ENCODE results near the gene ADRM1.

Gene ADRM1

DNA sequence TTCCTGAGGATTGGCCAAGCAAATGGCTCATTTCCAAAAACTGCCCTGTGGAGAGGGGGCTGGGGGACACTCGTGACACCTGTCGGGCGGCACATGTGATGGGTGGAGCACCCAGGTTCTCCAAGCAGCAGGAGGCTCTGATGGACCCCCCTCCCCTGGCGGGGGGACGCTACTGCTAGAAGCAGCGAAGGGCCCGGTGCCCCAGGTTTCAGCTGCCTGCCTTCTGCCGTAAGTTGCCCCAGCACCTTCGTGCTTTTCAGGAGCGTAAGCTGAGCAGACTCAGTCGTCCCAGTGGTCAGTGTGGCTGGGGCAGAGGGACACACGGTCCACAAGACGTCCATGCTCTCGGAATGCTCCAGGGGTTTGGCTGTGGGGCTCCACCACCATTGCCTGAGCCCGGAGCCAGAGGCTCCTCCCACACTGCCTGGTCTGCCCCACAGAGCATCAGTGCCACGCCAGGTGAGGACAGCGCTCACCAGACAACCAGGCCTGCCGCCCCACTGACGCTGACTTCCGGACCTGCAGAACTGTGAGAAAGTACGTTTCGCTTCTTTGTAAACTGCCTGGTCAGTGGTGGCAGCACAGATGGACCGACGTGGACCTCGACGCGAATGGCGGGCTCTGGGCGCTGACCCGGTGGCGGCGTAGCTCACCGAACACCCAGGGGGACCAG lies 4.1 kb upstream of the ADRM1 start:
- DNase-seq (ENCODE audit: low read depth) = no peak

DNA sequence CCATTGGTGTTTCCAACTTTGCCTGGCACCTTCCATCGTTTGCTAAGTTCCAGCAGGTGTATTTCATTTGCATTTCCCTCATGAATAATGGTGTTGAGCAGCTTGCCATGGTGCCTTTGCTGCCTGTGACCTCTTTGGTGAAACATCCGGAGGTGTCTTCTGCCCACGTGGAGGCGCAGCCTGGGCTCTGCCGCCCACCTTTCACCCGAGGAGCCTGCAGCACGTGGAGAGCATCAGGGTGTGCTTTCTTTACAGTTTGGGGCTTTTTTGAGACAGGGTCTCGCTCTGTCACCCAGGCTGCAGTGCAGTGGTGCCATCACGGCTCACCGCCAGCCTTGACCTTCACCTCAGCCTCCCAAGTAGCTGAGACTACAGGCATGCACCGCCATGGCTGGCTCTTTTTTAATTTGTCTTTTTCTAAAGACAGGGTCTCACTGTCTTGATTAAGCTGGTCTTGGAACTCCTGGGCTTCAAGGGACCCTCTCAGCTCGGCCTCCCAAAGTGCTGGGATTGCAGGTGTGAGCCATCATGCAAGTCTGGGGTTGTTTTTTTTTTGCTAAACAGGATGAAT lies 3.0 kb upstream of the ADRM1 start:
- no peak for DNase-seq (ENCODE audit: low read depth)

DNA sequence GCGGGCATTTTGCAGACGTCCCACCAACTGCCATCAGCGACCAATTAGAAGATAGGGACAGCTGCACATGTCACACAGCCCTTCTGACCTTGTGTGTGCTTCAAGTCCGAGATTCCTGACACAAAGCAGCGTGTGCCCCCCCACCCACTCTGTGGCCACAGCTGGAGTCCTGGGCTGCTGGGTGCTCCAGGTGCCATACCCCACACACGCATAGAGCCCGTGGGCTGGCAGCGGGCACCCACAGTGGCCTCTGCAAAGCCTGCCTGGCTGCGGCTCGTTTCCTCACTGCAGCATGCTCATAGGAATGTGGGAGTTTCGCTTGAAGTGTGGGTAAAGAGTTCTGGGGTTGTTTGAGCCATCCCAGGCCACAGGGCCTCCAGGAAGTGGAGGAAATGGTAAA lies 2.5 kb upstream of the ADRM1 start:
- peak; percentile 17 for DNase-seq (ENCODE audit: low read depth)

DNA sequence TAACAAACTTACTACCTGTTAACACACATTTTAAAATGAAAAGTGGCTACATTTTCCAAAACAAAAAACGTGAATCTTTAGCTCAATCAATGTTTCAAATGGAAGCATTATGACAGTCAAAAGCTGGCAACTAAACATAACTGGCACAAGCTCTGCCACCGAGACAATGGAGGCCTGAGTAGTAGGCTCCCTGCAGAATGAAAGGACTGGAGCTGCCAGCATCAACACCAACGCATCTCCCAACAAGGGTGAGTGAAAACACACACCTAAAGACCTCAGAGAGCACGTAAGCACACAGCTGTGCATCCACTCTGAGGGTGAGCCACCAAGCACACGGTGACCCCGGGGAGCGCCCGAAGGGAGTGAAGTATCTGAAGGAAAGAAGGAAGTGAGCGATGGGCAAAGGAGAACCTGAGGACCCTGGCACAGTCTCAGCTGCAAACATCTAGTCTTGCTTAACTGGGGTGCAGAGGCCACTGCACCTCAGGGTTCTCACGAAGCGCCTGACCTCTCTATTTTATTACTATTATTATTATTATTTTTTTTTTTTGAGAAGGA lies 1.6 kb upstream of the ADRM1 start:
- no peak for DNase-seq (ENCODE audit: low read depth)

DNA sequence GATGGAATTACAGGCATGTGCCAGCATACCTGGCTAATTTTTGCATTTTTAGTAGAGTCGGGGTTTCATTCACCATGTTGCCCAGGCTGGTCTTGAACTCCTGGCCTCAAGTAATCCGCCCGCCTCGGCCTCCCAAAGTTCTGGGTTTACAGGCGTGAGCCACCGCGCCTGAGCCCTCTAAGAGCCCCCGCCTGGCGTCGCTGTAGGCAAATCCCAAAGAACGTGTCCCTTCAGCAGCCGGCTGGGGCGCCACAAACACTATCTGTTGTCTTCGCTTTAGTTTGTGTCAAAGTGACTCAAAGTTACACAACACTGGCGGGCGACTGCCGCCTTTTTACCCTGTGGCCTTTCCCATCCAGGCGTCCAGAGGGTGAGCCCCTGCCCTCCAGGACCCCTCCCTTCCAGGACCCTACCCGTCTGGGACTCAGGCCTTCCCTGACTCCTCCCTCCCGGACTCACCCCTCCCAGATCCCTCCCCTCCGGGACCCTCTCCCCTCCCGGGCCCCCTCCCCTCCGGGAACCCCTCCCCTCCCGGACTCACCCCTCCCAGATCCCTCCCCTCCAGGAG lies 940 bp upstream of the ADRM1 start:
- DNase-seq (ENCODE audit: low read depth) = peak; percentile 84

DNA sequence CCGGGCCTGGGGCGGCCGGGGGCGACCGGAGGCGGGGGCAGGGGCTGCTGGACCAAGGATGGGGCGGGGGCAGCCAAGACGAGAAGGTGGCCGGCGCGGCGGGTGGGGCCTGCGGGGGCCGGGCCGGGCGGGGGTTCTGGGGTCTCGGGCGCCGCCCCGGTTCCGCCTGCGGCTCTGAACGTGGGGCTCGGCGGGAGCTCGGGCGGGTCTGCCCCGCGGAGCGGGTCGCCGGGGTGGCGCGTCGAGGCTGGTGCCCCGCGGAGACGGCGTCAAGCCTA lies 204 bp downstream of the ADRM1 start:
- no peak for DNase-seq (ENCODE audit: low read depth)

DNA sequence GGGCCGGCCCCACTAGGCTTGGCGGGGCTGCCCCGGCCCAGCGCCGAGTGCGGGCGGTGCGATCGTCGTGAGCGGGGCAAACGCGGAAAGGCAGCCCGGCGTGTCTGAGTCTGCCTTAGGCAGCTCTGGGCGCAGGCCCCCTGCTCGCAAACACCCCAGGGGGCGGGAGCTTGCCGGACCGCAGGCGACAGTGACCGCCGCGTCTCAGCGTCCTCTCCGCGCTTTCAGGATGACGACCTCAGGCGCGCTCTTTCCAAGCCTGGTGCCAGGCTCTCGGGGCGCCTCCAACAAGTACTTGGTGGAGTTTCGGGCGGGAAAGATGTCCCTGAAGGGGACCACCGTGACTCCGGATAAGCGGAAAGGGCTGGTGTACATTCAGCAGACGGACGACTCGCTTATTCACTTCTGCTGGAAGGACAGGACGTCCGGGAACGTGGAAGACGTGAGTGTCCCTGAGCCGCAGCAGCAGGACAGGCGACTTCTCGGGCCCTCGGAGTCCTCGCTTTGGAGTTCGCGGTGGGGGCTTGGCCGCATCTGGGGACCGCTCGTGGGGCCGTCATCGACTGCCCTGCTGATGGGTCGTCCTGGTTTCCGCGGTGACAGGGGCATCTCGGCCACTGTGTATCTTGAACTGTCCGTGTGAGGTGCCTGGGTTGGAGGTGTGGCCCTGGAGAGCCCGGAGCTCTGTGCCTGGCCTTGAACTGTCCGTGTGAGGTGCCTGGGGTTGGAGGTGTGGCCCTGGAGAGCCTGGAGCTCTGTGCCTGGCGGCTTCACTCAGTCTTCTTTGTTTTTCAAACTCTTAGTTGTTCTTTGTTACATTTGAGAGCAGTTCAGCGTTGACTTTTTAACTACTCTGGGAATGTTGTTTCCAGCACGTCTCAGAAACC lies 786 bp downstream of the ADRM1 start:
- DNase-seq (ENCODE audit: low read depth) = peak; percentile 7

DNA sequence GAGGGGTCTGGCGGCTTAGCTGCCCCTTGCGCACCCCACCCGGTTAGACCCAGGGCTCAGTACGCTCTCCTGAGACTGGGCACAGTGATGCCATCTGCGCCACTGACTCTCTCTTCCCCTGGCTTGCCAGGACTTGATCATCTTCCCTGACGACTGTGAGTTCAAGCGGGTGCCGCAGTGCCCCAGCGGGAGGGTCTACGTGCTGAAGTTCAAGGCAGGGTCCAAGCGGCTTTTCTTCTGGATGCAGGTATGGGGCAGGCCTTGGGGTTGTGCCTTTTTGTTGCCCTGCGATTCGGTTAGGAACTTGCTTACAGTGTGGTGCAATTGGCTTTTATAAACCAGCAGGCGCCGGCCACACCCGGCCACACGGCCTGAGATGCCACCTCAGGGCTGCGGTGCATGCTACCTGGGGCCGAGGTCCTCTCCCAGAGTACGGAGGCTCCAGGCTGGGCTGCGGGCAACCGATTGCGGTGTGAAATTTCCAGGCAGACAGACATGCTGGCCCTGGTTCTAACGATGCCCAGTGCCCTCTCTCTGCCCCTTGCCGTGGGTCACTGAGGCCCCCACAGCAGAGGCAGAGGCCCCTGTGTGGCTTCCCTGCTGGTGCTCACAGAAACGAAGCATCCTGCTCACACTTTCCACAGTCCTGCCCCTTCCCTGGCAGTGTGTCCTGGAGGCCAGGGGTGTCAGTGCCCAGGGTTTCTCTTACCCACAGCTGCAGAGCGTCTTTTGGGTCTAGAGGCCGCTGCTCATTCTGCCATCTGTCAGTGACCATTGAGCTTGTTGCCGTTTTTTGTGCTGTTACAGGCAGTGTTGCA lies 1.7 kb downstream of the ADRM1 start:
- no peak for DNase-seq (ENCODE audit: low read depth)

DNA sequence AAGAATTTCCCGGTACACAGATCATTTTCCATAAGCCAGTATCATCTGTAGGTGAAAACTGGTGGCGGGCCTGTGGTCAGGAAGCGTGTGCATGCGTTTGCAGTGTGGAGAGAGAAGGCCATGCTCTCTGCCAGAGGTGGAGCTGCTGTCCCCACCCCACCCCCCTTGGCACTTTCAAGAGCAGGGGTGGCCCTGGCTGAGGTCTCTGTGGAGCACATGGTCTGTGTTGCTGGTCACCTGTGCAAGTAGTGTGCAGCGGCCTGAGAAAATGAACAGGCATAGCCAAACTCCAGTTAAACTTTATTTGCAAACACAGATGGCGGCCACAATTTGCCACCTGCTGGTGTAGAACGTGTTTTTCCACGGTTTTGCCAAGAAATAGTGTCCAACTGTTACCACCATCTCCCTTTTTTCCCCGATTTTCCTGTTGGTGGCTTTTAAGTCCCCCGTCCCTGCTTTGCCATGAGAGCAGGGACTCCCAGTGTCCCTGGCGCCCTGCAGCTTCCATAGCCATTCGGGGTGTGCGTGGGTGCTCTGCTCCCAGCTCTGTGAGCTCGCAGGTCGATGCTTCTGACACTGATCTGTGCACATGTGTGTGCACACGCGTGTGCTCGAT lies 2.5 kb downstream of the ADRM1 start:
- no peak for DNase-seq (ENCODE audit: low read depth)

DNA sequence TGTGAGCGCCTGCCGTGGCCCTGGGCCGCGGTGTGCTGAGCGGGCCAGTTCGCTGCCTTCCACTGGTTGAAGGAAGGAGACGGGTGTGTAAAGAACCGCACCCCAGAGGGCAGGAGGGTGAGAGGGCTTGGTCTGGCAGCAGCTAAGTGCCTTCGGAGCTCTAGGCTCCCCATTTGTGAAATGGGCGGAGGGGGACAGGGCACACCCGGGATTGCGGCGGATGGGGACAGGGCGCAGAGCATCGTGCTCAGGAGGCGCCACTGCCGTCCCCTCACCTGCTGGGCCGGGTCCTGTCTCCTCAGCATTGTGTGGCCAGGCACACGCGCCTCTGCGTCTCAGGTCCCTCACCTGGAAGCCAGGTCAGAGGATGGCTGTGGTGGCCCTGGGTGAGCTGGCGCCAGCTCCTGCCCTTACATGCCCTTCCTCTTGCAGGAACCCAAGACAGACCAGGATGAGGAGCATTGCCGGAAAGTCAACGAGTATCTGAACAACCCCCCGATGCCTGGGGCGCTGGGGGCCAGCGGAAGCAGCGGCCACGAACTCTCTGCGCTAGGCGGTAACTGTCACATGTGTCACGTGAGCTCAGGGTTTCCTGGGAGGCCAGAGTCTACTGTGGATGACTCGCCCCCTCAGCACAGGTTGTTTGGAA lies 3.1 kb downstream of the ADRM1 start:
- DNase-seq (ENCODE audit: low read depth) = no peak

DNA sequence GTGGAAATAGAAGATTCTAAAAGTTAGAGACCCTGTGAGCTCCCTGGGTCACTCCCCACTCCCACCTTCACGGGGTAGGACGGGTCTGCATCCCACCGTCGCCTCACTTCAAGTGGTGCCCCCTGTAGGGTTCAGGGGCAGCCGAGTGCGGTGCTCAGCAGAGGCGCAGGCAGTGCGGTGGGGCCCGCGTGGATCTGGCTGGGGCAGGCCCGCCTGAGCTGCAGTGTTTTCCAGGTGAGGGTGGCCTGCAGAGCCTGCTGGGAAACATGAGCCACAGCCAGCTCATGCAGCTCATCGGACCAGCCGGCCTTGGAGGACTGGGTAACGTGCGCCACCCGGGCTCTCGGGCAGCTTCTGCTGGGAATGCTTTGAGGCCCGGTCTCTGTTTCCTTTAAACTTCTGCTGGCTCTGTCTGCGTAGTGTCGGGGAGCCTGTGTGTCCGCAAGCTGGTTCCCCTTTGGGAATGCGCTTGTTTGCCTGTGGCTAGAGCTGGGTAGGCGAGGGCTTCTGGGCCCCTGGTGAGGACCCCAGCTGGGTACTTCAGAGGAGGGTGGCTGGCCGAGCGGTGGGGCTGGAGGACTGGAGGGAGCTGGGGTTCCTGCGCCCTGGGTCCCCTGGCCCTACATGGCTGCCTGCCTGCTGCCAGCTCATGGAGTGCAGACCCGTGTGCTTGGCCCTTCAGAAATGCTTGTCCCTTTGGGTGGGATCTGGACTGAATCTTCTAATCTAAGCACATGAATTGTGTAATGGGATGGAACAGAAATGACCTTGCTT lies 3.8 kb downstream of the ADRM1 start:
- DNase-seq (ENCODE audit: low read depth) = no peak

DNA sequence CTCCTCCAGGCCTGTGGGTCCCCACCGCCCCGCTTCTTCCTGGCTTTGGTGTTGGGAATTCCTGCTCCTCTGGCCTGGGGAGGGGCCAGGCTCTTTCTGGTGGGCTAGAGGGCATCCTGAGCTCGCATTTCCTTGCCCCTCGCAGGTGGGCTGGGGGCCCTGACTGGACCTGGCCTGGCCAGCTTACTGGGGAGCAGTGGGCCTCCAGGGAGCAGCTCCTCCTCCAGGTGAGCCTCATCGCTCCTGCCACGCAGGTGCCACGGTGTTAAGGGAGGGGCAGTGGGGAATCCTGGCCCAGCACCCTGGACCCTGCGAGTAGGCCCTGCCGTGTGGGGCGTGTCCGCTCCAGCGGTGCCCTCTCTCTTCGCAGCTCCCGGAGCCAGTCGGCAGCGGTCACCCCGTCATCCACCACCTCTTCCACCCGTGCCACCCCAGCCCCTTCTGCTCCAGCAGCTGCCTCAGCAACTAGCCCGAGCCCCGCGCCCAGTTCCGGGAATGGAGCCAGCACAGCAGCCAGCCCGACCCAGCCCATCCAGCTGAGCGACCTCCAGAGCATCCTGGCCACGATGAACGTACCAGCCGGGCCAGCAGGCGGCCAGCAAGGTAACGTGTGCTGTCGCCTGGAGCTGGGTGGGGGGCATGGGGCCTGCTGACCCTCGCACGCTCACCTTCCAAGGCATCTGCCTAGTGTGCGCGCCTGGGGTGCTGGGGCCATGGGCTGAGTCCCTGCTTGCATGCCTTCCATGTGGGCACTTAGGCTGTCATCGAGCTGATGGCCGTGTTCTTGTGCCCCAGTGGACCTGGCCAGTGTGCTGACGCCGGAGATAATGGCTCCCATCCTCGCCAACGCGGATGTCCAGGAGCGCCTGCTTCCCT lies 4.7 kb downstream of the ADRM1 start:
- no peak for DNase-seq (ENCODE audit: low read depth)

DNA sequence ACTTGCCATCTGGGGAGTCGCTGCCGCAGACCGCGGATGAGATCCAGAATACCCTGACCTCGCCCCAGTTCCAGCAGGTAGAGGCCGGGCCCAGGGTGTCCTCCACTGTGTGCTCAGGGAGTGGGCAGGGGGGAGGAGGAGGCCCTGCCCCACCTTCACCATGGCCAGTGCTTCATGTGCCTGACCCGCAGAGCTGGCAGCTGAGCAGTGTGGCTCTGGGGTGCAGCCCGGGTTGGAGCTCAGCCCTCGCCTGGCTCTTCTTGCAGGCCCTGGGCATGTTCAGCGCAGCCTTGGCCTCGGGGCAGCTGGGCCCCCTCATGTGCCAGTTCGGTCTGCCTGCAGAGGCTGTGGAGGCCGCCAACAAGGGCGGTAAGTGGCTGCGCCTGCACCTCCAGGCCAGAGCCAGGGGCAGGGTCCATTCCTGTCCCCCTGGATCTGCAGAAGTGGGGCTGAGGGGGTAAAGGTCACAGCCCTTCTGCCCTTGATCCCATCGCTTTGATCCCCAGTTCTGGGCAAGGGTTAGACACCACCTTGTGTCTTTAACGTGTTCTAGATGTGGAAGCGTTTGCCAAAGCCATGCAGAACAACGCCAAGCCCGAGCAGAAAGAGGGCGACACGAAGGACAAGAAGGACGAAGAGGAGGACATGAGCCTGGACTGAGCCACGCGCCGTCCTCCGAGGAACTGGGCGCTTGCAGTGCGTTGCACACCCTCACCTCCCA lies 5.5 kb downstream of the ADRM1 start:
- no peak for DNase-seq (ENCODE audit: low read depth)

DNA sequence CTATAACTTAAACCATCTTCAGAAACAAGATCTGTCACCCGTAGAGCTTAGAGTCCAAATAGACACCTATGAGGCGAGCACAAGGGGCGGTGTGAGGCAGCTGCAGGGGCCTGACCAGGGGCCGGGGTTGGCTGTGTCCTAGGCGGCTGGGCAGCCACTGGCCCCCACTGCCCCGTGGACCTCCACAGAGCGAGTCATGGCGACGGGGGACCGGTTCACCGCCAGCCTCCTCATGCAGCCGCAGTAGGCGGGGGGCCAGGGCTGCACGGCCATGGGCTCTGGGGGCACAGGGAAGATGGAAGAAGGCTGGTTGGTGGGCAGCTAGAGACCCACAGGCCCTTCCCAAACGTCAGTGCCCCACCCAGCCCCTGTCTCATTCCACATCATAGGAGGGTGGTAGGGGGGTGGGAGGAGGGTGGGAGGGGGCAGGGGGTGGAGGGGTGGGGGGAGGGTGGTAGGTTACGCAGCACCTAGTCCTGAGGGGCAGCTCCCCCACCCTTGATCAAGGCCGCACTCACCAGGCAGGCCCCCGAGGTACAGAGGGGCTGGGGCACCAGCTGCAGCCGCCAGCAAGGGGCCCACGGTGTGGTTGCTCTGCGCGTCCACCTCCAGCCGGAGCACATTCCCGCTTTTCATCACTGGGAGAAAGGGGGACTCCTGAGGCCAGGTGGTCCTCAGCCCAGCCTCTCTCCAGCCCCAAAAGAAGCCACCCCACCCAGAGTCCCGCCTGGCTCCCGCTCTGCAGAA lies 6.6 kb downstream of the ADRM1 start:
- no peak for DNase-seq (ENCODE audit: low read depth)

DNA sequence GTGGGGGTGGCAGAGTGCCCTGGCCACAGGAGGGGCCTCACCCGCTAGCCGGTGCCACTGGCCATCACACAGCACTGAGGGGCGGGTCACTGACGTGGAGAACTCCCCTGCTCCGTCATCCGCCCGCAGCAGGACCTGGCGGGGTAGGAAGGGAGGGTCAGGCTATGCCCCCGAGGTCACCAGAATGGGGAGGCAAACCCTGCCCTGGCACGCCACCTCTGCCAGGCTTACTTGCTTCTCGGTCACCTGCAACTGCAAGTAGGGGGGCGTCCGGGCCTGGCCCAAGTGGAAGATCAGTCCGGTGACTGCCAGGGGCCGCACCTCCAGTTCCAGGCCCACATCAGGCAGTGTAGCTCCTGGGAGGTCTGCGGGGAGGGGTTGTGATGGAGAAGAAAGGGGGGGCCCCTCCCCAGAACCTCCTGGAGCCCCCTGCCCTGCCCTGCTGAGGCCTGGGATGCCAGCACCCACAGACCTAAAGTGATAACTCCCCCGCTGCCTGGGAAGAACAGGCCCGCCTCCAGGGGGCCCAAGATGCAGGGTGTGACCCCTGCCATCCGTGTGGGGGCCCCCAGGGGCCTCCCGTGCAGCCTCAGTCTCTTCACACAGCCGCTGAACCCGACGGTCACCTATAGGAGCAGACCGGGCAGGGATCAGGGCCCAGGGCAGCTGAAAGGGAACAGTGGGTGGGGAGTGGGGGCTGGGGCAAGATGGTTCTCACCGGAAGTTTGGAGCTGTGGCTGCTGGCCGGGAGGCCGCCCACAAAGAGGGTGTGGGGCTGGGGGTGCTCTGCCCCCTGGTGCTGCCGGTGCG lies 7.4 kb downstream of the ADRM1 start:
- DNase-seq (ENCODE audit: low read depth) = no peak

DNA sequence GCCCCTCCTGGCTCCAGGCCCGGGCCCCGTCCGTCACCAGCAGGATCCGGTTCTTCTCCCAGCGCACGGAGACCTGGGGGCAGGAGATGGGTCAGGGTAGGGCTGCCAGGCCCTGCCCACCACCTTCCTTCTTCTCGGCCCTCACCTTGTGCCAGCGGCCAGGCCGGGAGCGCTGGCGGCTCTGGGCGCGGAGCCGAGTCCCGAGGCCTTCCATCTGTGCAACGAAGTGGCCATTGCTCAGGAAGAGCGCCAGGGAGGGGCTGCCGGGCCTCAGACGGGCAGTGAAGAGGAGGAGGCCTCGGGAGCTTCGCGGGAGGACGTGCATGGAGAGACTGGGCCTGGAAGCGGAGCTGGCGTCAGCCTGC lies 7.9 kb downstream of the ADRM1 start:
- no peak for DNase-seq (ENCODE audit: low read depth)

DNA sequence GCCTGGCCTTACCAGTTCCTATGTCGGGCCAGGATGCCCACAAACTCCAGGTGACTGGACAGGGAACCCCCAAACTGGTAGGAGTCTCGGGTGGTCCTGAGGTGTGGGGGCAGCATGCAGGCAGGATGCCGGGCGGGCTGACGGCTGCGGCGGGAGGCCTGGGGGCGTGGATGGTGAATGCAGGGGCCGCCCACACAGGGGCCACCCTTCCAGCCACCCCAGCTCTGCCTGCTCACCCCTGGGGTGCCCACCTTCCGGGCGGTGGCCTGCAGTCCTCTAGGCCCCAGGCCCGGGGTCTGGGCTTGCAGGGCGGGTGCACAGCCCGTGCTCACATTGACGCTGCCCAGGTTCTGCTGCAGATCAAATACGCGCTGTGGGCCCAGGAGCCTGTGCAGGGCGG lies 8.4 kb downstream of the ADRM1 start:
- no peak for DNase-seq (ENCODE audit: low read depth)
